PC-9 (cell line): ENCODE results near the gene NFE2. TPM values are rescaled to one million over a fixed set of nuclear protein-coding genes. Genes with fewer than 3 reads are reported as not detected.
A peak's percentile ranks its signal among the peaks of the same experiment; 100 is the strongest.

ENCODE experiments used
- BruUV-seq: library from RNA; stranded (reverse); fragments of 400-500 nt; replicated peaks from 2 replicates; lab custom pipeline; 2021; lab: Mats Ljungman, UMichigan
- CTCF ChIA-PET: fragments of 300-600 bp; sonication (Branson Sonifier 250); formaldehyde crosslinking; loops from one replicate; lab custom pipeline; 2022; ENCODE audit warnings: antibody characterized with exemption; lab: Charles Lee
- POLR2A ChIA-PET: fragments of 300-600 bp; sonication (Branson Sonifier 250); formaldehyde crosslinking; loops from one replicate; lab custom pipeline; 2022; ENCODE audit warnings: antibody characterized with exemption; ENCODE audit not compliant: unreplicated experiment; lab: Charles Lee
- DNase-seq, 2 experiments: peaks; one replicate each; pipeline versions ENCODE4 v3.0.0 to v3.0.0-alpha.2; 2015 to 2022; ENCODE audit warnings: mixed read lengths in 1 of 2
- H2AFZ ChIP-seq: fragments of 200-600 bp; sonication (generic); 2 replicates; pipeline ENCODE4 v1.8.1; 2017; ENCODE audit warnings: antibody characterized with exemption
- H3F3A ChIP-seq: fragments of 200-600 bp; sonication (generic); 2 replicates; pipeline ENCODE4 v1.8.1; 2017; ENCODE audit warnings: antibody characterized with exemption, mild to moderate bottlenecking, low read depth; ENCODE audit not compliant: insufficient read depth
- H3K27ac ChIP-seq: fragments of 200-600 bp; sonication (generic); 2 replicates; pipeline ENCODE4 v1.6.1; 2016; ENCODE audit warnings: mixed run types
- H3K27me3 ChIP-seq: fragments of 200-600 bp; sonication (generic); 2 replicates; pipeline ENCODE4 v1.6.1; 2016; ENCODE audit warnings: low read depth, mixed run types; ENCODE audit not compliant: insufficient read depth
- H3K36me3 ChIP-seq: fragments of 200-600 bp; sonication (generic); 2 replicates; pipeline ENCODE4 v1.6.1; 2016; ENCODE audit warnings: low read depth, mixed run types
- H3K4me1 ChIP-seq: fragments of 200-600 bp; sonication (generic); replicated peaks from 2 replicates; pipeline ENCODE4 v1.6.1; 2016; ENCODE audit warnings: mixed run types; ENCODE audit not compliant: insufficient read depth
- H3K4me2 ChIP-seq: fragments of 200-600 bp; sonication (generic); 2 replicates; pipeline ENCODE4 v1.6.1; 2017; ENCODE audit warnings: mixed run types
- H3K4me3 ChIP-seq: fragments of 200-600 bp; sonication (generic); 2 replicates; pipeline ENCODE4 v1.6.1; 2016; ENCODE audit warnings: mixed run types
- H3K79me2 ChIP-seq: fragments of 200-600 bp; sonication (generic); 2 replicates; pipeline ENCODE4 v1.6.1; 2017; ENCODE audit warnings: low read depth, mixed run types
- H3K9me2 ChIP-seq: fragments of 200-600 bp; sonication (generic); 2 replicates; pipeline ENCODE4 v1.8.1; 2017; ENCODE audit warnings: mild to moderate bottlenecking; ENCODE audit not compliant: insufficient read depth
- H3K9me3 ChIP-seq: fragments of 200-600 bp; sonication (generic); 2 replicates; pipeline ENCODE4 v1.8.1; 2016; ENCODE audit warnings: low read depth; ENCODE audit not compliant: insufficient read depth
- H4K20me1 ChIP-seq: fragments of 200-600 bp; sonication (generic); 2 replicates; pipeline ENCODE4 v1.8.1; 2017; ENCODE audit not compliant: insufficient read depth
- CTCF ChIP-seq: fragments of 200-600 bp; sonication (generic); conservative IDR thresholded peaks from 2 replicates; pipeline ENCODE4 v1.6.1; 2017; ENCODE audit warnings: mixed run types, antibody characterized with exemption, mild to moderate bottlenecking, moderate library complexity
- EZH2 ChIP-seq: fragments of 200-600 bp; sonication (generic); IDR thresholded peaks from 2 replicates; pipeline ENCODE4 v1.8.0; 2017; ENCODE audit warnings: antibody characterized with exemption, low read depth
- intact Hi-C: fragments of 100-400 bp; cut with micrococcal nuclease; formaldehyde crosslinking; loops from one replicate; pipeline ENCODE4 v1.10.0; 2022; ENCODE audit not compliant: unreplicated experiment
- total RNA-seq: library from RNA; stranded (reverse); gene quantifications from 2 replicates; pipeline ENCODE4 v1.2.3, GENCODE V29; 2021

NFE2 gene
- total RNA-seq, 1 experiment from 2014 or later: 1.5 TPM

- Histone ChIP-seq H3K4me2 (no peak overlapping the region), H3K79me2 (peaks cover 97% of the 10 kb centered on the region), H3K27me3 (no peaks in the 10 kb centered on the region), H4K20me1 (peaks cover 67% of the 10 kb centered on the region), H2AFZ (no peak overlapping the region), H3F3A (peaks cover 38% of the 10 kb centered on the region), H3K9me2 (no peaks in the 10 kb centered on the region), H3K27ac (no peak overlapping the region), H3K4me1 (peaks cover 43% of the 10 kb centered on the region), H3K4me3 (no peak overlapping the region), H3K36me3 (peaks cover 20% of the 10 kb centered on the region), H3K9me3 (no peaks in the 10 kb centered on the region)
- ChIA-PET POLR2A (interaction anchor here (0.6 kb wide), 1 partner anchor 80 kb away, joined by 4 read pairs; no protein-coding TSS in a partner anchor), CTCF (no interaction called here)
- TF ChIP-seq EZH2 (no peak), CTCF (no peak)
- BruUV-seq: no TSS peak
- no peak for DNase-seq
- intact Hi-C loops: no loop called here
Measured at GRCh38 chr12:54331461-54331860, 30.6 kb upstream of the NFE2 start.

GRCh38 chr12:54330442-54330841 lies 29.6 kb upstream of the NFE2 start:
- Histone ChIP-seq H3K4me1 (peaks cover 46% of the 10 kb centered on the region), H4K20me1 (peaks cover 57% of the 10 kb centered on the region), H3K27me3 (no peaks in the 10 kb centered on the region), H3K27ac (peak overlapping the region; percentile 27; the same call in 1 of the 2 replicates), H3K4me2 (peak overlapping the region; percentile 34), H3K4me3 (no peak overlapping the region), H2AFZ (no peak overlapping the region), H3K9me3 (no peaks in the 10 kb centered on the region), H3F3A (peaks cover 43% of the 10 kb centered on the region), H3K9me2 (no peaks in the 10 kb centered on the region), H3K79me2 (peaks cover 94% of the 10 kb centered on the region), H3K36me3 (peaks cover 20% of the 10 kb centered on the region)
- no peak for TF ChIP-seq CTCF
- TF ChIP-seq EZH2: no peak
- intact Hi-C loops: no loop called here
- BruUV-seq: no TSS peak
- ChIA-PET POLR2A (no interaction called here), CTCF (no interaction called here)
- DNase-seq: no peak

- Histone ChIP-seq H3K79me2 (peaks cover 91% of the 10 kb centered on the region), H3K36me3 (peaks cover 20% of the 10 kb centered on the region), H3K4me1 (peaks cover 46% of the 10 kb centered on the region), H3K4me2 (peak overlapping the region; percentile 34; the same call in 1 of the 2 replicates), H3K4me3 (no peak overlapping the region), H4K20me1 (peaks cover 51% of the 10 kb centered on the region), H3K9me3 (no peaks in the 10 kb centered on the region), H3K27ac (peak overlapping the region; percentile 27; the same call in 1 of the 2 replicates), H3F3A (peaks cover 46% of the 10 kb centered on the region), H2AFZ (no peak overlapping the region), H3K27me3 (no peaks in the 10 kb centered on the region), H3K9me2 (no peaks in the 10 kb centered on the region)
- no peak for TF ChIP-seq CTCF
- TF ChIP-seq EZH2: no peak
- BruUV-seq: no TSS peak
- ChIA-PET POLR2A (no interaction called here), CTCF (no interaction called here)
- DNase-seq: no peak
- intact Hi-C loops: no loop called here
Measured at GRCh38 chr12:54329759-54330158, 28.9 kb upstream of the NFE2 start.
